ENCODE data around the gene DHPS.
A peak's percentile ranks its signal among the peaks of the same experiment; 100 is the strongest.
"Not testable (repeated sequence)": the region's sequence is repeated elsewhere in the genome, so short reads cannot be mapped to it uniquely, and the experiment has no call there.

Gene DHPS

DNA sequence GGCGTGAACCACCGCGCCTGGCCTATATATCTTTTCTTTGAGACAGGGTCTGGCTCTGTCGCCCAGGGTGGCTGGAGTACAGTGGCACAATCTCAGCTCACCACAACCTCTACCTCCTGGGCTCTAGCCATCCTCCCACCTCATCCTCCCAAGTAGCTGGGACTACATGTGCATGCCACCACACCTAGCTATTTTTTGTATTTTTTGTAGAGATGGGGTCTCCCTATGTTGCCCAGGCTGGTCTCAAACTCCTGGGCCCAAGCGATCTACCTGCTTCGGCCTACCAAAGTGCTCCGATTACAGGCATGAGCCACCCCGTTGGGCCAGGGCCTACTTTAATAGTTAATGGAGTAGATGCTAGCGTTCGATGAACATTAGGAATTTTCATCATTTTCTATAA is 38.6 kb upstream of the DHPS start:
- DNase-seq (ENCODE audit: low read depth, low spot score) = no peak
- TF ChIP-seq, protein P1, sequence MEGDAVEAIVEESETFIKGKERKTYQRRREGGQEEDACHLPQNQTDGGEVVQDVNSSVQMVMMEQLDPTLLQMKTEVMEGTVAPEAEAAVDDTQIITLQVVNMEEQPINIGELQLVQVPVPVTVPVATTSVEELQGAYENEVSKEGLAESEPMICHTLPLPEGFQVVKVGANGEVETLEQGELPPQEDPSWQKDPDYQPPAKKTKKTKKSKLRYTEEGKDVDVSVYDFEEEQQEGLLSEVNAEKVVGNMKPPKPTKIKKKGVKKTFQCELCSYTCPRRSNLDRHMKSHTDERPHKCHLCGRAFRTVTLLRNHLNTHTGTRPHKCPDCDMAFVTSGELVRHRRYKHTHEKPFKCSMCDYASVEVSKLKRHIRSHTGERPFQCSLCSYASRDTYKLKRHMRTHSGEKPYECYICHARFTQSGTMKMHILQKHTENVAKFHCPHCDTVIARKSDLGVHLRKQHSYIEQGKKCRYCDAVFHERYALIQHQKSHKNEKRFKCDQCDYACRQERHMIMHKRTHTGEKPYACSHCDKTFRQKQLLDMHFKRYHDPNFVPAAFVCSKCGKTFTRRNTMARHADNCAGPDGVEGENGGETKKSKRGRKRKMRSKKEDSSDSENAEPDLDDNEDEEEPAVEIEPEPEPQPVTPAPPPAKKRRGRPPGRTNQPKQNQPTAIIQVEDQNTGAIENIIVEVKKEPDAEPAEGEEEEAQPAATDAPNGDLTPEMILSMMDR (IDR thresholded peaks at IDR 0.05; ENCODE audit: low read depth, low read length) = no peak
- H3K4me3 ChIP-seq (ENCODE audit: low read depth, low read length) = peak overlapping the region; percentile 81
- in situ Hi-C loops (cut with HindIII; ENCODE audit: low sequenced_read_pairs) = no loop called here

DNA sequence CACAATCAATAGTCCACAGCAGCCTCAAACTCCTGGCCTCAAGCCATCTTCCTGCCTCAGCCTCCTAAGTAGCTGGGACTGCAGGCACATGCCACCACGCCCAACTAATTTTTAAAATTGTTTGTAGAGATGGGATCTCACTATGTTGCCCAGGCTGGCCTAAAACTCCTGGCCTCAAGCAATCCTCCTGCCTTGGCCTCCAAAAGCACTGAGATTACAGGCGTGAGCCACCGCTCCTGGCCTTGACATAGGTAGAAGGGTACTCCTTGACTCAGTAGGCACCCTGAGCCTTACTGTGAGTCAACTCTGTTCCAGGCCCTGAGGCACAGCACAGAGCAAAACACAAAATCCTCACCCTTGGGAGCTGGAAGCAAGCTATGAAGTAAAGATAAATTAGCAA is 34.2 kb upstream of the DHPS start:
- DNase-seq (ENCODE audit: low read depth, low spot score) = no peak
- in situ Hi-C loops (cut with HindIII; ENCODE audit: low sequenced_read_pairs) = no loop called here
- TF ChIP-seq, protein P1 (IDR thresholded peaks at IDR 0.05; ENCODE audit: low read depth, low read length) = no peak
- no peak overlapping the region for H3K4me3 ChIP-seq (ENCODE audit: low read depth, low read length)

DNA sequence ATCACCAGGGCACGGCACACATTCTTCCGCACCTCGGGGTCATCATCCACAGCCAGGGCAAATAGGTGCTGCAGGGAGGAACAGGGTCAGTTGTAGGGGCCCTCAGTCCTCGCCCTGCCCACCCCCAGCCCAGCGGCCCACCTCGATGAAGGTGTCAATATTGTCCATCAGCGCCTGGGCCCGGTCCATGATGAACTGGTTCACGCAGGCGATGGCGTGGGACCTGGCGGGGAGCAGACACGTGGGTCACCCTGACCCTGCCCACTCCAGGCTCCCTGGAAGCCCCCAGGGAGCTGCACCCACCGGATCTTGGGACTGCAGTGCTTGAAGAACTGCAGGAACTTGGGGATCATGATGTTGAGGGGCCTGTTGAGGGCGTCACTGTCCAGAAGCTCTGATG is 33.4 kb upstream of the DHPS start:
- H3K4me3 ChIP-seq (ENCODE audit: low read depth, low read length) = no peak overlapping the region
- TF ChIP-seq, protein P1 (IDR thresholded peaks at IDR 0.05; ENCODE audit: low read depth, low read length) = no peak
- in situ Hi-C loops (cut with HindIII; ENCODE audit: low sequenced_read_pairs) = no loop called here
- DNase-seq (ENCODE audit: low read depth, low spot score) = no peak

DNA sequence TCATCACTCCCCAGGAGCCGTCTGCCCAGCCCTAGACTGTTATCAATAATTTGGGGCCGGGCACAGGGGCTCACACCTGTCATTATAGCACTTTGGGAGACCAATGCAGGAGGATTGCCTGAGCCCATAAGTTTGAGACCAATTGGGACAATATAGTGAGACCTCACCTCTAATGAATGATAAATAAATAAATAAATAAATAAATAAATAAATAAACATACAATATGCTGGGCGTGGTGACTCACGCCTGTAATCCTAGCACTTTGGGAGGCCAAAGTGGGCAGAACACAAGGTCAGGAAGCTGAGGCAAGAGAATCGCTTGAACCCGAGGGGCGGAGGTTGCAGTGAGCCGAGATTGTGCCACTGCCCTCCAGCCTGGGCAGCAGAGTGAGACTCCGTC is 31.6 kb upstream of the DHPS start:
- DNase-seq (ENCODE audit: low read depth, low spot score); in situ Hi-C loops (cut with HindIII; ENCODE audit: low sequenced_read_pairs); H3K4me3 ChIP-seq (ENCODE audit: low read depth, low read length): not testable (repeated sequence)

DNA sequence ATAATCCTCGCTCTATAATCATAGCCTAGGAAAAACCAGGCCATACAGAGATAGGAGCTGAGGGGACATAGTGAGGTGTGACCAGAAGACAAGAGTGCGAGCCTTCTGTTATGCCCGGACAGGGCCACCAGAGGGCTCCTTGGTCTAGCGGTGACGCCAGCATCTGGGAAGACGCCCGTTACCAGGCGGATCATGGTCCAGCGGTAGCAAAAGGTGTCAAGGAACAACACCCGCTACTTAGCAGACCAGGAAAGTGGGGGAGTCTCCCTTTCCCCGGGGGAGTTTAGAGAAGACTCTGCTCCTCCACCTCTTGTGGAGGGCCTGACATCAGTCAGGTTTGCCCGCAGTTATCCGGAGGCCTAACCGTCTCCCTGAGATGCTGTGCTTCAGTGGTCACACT is 30.4 kb upstream of the DHPS start:
- DNase-seq (ENCODE audit: low read depth, low spot score); in situ Hi-C loops (cut with HindIII; ENCODE audit: low sequenced_read_pairs); H3K4me3 ChIP-seq (ENCODE audit: low read depth, low read length): not testable (repeated sequence)

DNA sequence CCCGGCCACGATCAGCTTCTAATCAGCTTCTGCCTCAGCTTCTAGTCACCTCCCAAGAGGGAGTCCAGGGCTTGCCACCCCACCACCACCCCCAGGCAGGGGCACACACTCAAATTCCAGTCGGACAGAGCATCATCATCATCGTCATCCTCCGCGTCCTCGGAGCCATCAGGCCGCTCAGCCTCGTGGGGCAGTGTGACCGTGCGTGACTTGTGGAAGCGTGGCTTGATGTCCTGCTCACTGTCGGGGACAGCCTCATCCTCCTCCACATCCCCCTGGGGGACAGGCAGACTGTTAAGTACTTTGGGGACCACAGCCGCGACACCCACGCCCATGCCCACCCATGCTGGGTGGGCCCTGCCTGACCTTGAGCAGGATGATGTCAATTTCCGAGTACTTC is 29.5 kb upstream of the DHPS start:
- no peak overlapping the region for H3K4me3 ChIP-seq (ENCODE audit: low read depth, low read length)
- in situ Hi-C loops (cut with HindIII; ENCODE audit: low sequenced_read_pairs) = no loop called here
- no peak for DNase-seq (ENCODE audit: low read depth, low spot score)
- TF ChIP-seq, protein P1 (IDR thresholded peaks at IDR 0.05; ENCODE audit: low read depth, low read length) = no peak

DNA sequence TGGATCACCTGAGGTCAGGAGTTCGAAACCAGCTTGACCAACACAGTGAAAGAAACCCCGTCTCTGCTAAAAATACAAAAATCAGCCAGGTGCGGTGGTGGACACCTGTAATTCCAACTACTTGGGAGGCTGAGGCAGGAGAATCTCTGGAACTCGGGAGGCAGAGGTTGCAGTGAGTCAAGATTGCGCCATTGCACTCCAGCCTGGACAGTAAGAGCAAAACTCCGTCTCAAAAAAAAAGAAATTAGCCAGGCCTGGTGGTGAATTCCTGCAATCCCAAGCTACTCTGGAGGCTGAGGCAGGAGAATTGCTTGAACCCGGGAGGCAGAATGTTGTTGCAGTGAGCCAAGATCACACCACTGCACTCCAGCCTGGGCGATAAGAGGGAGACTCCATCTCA is 27.0 kb upstream of the DHPS start:
- TF ChIP-seq, protein P1 (IDR thresholded peaks at IDR 0.05; ENCODE audit: low read depth, low read length) = no peak
- no peak for DNase-seq (ENCODE audit: low read depth, low spot score)
- H3K4me3 ChIP-seq (ENCODE audit: low read depth, low read length) = no peak overlapping the region
- in situ Hi-C loops (cut with HindIII; ENCODE audit: low sequenced_read_pairs) = no loop called here

DNA sequence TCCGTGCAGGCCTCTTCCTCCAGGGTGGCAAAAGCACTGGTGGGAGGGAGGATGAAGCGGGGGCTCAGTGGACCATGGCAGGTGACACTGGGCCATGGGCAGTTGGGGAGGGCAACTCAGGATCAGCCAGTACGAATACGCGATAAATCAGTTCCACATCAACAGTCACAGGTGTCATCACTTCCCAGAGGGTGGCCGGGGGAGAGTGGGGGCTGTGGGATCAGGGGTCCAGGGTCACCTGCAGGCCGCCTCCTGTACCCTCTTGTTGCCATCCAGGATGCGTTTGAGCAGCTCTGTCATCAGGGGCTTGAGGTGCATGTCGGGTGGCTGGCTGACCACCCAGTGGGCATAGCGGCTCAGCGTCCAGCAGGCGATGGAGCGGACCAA is 24.6 kb upstream of the DHPS start:
- TF ChIP-seq, protein P1 (IDR thresholded peaks at IDR 0.05; ENCODE audit: low read depth, low read length) = no peak
- DNase-seq (ENCODE audit: low read depth, low spot score) = no peak
- in situ Hi-C loops (cut with HindIII; ENCODE audit: low sequenced_read_pairs) = no loop called here
- no peak overlapping the region for H3K4me3 ChIP-seq (ENCODE audit: low read depth, low read length)

Data from astrocyte of the spinal cord (primary cell).